NCI-H1694 (cell line): Measurements from ENCODE around the gene PLPPR3.

Experiments used
- DNase-seq: peaks from one replicate; lab custom pipeline; 2025; lab: John Stamatoyannopoulos, UW

PLPPR3 gene

DNA sequence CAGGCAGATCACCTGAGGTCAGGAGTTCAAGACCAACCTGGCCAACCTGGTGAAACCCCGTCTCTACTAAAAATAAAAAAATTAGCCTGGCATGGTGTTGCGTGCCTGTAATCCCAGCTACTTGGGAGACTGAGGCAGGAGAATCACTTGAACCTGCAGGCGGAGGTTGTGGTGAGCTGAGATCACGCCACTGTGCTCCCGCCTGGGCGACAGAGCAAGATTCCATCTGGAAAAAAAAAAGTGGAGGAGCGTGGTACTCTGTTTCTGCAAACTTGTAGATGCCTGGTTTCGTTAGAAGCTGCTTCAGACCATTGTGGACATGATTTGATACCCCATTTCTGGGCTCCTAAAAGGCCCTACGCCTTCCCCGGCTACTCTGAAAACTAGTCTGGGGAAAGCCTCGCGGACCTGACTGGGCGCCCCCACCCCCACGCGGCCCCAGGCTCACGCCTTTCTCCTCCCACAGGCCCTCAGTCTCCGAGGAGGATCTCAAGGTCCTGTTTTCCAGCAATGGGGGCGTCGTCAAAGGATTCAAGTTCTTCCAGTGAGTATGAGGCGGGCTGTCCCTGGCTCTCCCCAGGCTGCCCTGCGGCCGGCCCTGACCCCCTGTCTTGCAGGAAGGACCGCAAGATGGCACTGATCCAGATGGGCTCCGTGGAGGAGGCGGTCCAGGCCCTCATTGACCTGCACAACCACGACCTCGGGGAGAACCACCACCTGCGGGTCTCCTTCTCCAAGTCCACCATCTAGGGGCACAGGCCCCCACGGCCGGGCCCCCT is 11.5 kb downstream of the PLPPR3 start:
- no peak for DNase-seq

DNA sequence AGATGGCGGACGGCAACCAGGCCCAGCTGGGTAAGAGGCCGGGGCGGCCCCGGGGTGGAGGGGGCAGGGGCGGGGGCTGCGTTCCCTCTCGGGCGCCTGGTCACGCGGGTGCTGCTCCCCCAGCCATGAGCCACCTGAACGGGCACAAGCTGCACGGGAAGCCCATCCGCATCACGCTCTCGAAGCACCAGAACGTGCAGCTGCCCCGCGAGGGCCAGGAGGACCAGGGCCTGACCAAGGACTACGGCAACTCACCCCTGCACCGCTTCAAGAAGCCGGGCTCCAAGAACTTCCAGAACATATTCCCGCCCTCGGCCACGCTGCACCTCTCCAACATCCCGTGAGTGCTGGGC is 13.4 kb downstream of the PLPPR3 start:
- DNase-seq, result no peak

DNA sequence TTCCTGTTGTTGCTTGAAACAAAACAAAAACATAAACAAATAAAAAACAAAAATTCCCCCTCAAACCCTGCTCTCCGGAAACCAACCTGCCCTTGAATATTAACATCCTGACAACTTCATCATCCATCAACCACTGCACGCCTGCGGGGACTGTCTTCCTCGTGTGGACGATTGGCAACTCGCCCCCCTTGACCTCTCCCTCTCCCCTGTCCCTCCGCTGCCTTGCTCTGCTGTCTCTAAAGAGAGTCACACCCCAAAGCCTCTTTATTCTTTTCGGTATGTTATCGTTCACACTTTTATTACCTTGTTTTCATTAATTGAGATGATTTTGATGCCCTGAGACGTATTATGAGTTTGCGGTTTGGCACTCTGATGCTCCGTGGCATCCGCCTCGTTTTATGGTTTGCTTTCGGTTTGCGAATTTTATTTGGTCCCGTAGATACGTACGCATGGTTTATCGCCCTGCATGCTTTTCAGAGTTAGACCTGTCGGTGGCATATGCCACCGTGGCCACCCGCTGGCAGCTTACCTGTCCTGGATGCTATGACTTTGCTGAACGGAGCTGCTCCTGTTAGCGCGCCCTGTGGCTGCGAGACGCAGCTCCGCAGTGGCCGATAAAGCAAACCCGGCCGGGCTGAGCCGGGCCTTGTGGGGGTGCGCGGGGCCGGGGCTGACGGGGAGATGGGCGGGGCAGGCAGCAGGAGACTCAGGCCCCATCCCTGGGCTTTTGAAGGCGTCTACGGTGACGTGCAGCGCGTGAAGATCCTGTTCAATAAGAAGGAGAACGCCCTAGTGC is 13.9 kb downstream of the PLPPR3 start:
- DNase-seq, result no peak

DNA sequence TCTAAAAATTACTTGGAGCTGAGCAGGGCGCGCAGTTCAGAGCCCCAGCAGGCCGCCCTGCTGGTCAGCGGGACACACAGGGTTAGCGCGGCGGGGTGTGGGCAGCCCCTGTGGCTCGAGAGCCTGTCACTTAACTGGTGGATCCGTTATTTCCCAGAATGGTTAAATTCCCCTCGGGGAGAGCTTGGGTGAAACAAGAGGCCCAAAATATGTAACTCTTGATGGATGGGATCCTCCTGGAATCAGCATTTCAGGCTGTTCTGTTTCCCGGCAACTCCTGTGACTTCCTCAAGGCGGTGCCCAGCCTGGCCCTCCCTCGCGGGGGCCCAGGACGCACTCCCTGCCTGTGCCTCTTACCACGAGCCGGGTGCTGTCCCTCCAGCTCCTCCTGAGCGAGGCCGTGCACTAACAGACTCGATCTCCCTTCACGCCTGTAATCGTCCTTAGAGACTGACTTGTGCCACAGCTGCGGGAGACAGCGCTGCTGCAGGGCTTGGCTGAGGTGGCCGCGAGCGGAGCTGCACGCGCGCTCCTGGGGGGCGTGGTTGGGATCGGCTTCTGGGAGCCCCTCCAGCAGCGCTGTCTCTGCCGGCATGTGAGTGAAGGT is 14.8 kb downstream of the PLPPR3 start:
- DNase-seq, result no peak

DNA sequence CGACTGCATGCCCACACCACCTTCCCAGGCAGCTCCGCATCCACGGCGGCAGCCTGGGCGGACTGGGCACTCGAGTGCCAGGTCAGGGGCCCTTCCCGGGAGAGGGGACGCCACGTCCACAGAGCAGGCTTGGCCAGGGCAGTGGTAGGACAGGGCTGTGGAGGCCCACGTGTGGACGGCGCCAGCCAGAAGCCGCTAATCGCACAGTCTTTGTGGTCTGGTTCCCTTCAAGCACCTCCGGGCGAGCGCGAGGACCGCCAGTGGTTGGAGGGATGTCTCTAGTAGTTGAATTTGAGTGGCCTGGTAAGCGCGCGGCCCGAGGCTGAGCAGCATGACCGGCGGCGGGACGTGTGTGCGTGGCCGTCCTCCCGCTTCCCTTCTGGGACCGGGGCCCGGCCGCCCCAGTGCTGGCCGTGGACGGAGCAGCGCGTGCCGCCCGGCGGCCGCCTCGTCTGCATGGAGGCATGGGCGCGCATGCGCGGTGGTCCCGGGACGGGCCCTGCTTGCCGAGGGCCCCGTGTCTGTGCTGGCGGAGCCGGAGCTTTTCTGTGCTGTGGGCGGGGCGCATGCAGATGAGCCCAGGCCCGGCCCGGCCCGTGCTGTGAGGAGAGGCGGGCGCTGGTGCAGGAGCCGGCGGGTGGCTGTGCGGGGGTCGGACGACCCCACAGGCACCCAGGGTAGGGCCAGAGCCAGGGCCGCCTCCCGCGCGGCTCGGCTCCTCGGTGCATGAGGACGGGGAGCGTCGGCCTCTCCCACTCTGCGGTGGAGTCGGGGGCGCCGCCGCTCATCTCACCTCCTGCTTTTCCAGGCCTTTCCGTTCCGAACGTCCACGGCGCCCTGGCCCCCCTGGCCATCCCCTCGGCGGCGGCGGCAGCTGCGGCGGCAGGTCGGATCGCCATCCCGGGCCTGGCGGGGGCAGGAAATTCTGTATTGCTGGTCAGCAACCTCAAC is 15.9 kb downstream of the PLPPR3 start:
- DNase-seq, result no peak

DNA sequence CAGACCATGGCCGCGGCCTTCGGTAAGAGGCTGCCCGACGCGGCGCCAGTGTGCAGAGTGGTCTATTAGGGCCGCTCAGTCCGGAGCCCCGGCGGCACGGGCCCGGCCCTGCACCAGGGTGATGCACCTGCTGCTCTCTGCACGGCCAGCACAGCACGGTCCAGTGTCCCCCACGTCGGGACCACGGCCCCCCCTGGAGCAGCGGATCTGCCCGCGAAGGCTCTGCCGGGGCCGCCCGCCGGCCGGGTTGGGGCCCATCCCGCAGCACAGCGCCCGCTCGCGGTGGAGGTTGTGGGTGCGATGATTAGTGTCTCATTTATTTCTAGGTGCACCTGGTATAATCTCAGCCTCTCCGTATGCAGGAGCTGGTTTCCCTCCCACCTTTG is 16.6 kb downstream of the PLPPR3 start:
- DNase-seq, result no peak

DNA sequence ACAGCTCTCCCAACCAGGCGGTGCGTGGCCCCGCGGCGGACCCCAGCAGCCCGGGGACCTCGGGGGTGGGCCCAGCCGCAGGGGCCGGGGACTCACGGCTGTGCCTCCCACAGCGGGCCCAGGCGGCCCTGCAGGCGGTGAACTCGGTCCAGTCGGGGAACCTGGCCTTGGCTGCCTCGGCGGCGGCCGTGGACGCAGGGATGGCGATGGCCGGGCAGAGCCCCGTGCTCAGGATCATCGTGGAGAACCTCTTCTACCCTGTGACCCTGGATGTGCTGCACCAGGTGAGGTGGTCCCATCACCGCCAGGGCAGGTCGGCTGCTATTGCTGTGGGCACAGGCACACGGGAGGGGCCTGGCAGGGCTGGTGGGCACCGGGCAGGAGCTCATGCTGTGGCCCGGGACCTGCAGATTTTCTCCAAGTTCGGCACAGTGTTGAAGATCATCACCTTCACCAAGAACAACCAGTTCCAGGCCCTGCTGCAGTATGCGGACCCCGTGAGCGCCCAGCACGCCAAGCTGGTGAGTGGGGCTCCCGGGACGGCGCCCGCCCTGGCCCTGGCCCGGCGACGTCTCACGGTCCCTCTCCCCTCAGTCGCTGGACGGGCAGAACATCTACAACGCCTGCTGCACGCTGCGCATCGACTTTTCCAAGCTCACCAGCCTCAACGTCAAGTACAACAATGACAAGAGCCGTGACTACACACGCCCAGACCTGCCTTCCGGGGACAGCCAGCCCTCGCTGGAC is 17.2 kb downstream of the PLPPR3 start:
- no peak for DNase-seq

DNA sequence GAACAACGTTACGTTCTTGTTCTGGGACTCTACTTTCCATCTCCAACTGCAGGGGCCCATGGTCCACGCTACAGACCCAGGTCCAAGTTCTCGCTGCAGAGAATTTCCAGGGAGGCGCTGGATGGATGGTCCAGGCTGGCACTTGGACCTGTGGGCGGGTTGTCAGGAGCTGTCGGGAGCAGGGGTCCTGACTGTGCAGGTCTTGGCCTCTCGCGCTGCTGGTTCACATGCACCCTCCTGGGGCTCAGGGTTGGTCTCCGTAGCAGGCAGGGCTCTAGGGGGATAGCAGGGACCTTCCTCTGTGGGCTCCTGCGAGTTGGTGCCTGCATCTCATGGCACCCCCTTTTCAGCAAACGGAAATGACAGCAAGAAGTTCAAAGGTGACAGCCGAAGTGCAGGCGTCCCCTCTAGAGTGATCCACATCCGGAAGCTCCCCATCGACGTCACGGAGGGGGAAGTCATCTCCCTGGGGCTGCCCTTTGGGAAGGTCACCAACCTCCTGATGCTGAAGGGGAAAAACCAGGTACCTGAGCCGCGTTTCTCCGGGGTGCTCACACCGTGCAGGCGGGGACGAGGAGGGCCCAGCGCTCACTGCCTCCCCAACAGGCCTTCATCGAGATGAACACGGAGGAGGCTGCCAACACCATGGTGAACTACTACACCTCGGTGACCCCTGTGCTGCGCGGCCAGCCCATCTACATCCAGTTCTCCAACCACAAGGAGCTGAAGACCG is 17.9 kb downstream of the PLPPR3 start:
- DNase-seq, result no peak

DNA sequence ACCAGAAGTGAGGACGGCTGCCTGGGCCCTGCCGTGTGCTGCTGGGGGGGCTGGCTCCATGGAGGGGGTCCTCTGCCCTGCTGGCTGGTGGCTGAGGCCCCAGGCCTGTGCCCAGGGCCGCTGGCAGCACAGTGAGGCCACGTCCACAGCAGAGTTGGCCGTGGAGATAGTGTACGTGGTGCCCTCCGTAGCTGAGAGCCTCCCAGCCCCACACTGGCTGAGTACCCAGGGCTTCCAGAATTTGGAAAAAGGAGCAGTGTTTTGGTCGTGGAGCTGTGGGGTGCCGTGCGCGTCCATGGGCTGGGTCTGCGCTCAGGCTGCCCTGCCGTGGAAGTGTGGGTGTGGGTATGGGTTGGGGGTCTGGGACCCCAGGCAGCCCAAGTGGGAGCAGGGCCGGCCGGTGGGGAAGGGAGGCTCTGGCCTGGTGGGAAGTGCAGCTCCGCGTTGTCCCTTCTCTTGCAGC is 18.6 kb downstream of the PLPPR3 start:
- DNase-seq, result no peak

DNA sequence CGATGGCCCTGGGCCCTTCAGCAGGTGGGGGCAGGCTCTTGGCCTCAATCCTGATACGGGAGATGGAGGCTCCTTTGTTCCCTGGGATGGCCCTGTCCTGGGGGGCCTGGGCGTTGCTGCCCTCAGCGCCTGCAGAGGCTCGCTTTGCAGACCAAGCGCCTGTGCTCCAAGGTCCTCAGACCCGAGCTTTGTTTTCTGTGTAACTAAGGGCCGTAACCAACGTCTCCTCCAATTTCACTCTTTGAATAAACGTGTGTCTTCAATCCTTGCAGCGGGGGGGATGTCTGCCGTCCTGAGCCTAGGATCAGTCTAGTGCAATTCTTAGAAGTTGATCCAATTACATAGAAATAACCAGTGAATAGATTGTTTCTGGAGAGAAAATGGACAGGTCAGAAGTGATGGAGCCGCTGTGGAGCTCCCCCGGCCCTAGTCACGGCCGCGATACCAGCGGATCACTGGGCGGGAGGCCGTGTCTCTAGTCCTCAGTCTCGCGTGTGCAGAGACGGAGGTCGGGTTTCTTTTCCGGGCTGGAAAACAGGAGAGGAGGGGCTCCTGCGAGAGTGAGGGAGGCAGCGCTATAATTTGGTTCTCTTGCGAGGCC is 19.2 kb downstream of the PLPPR3 start:
- DNase-seq, result no peak

DNA sequence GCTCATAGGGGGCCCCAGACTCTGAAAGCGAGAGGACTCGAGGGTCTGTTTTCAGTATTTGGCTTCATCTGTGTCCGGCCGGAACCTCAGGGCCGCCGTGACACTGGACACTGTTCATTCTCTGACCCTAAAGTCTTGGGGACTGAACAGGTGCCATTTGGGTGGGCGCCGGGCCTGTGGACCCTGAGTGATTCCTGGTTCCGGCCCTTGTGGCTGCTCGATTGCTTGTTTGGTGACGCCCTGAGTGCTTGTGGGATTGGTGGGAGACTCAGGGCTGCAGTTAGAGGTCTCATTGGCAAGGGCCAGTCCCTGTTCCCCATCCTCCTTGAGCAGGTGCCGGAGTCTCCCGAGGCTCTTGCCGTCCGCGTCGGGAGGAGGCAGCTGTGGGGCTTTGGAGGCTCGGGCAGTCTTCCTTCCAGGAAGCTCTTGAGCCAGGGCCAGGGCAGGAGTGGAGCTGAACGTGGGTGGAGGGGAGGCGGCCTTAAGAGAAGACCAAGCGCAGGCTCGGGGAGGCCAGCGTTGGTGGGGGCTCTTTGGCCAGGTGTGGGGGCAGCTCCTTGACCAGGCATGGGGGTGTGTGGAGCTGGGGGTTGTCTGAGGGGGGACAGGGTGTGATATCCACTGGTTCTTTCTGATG is 19.8 kb downstream of the PLPPR3 start:
- no peak for DNase-seq

DNA sequence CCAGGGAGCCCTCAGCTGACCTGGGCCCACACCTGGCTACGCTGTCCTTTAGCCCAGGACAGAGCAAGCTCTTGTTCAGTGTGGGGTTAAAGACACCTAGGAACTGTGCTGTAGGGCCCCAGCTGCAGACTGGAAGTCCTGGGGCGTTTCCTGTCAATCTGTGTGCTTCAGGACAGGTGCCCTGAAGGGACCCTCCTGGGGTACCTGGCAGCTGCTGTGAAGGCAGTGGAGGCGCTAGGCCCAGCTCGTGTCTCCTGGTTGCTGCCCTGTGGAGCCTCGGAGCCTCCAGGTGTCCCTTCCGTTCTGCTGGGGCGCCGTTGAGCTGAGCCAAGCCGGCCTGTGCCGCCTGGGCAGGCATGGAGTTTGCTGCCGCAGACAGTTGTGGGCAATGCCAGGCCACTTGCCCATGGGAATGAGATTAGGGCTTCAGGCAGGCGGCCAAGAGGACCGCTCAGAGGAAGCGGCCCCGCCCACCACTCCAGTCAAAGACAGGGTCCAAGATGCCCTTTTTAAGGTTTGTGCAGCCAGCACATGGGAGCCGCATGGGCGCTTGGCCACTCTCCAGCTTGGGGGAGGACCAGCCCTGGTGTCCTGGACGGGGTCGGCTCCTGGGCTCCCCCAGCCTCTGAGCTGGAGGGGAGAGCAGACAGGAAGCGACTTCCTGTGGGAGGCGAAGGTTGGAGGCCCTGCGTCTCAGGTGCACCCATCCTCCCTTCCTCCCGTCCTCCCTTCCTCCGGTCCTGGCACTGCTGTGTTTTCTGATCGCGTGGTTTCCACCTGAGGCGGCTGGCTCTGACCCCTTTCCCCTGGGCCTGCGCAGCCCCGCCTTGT is 20.5 kb downstream of the PLPPR3 start:
- DNase-seq, result no peak

DNA sequence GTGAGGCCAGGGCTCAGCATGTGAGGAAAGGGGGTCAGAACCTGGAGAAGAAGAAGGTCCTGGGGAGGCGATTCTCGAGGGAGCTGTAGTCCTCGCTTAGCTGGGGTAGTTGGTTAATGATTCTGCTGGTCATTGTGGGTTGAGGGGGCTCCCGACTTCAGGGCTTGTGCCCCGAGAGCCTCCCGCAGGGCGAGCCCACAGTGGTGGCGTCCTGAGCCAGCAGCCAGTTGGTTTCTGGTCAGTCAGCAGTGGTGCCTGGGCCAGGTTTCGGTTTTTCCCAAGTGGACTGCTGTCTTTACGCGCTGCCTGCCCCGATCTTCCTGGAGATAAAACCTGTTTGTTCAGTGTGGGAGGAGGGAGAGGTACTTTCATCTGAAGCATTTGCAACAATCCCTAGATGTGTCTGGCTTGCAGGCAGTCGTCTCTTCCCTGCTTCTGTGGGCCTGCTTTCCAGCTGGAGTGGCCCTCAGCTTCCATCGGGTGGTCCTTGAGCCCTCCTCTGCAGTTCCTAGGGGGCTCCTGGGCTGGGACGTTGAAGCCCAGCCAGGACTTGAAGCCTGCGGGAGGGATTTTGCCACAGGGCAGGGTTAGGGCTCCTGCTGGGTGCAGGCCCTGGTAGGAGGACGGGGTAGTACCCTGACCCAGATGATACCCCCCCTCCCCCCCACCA is 21.3 kb downstream of the PLPPR3 start:
- no peak for DNase-seq

DNA sequence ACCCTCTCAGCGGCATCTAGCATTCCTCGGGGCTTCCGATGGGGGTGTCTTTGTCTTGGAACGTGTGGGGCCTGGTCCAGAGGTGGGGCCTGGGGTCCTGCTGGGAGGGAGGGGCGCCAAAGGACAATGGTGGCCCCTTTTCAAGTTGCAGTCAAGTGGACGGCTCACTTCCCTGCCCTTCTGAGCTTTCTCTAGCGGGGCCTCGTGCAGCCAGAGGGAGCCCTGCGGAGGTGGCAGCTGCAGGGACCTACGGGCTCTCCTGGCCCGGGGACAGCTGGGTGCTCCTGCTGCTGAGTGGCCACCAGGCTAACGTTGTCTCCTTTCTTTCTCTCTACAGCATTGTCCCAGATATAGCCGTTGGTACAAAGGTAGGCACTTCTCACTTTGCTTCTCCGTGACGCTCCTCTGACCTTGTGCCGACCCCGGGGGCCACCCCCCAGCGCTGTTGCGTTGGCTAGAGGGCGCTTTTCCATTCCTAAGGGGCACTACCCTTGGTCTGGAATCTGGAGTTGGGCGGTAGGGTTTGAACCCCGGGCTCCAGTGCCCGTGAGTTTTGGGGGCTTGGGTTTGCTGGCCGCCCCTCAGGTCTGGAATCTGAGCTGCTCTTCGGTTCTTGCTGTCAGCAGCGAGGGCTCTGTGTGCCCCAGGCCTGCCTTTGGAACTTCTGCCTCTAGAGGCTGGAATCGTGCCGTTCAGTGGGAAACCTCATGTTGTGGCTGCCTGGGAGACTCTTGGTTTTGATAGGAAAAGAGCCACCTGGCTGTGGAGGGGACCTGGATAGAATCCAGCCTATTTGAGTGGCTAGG is 22.5 kb downstream of the PLPPR3 start:
- peak; percentile 39 for DNase-seq

DNA sequence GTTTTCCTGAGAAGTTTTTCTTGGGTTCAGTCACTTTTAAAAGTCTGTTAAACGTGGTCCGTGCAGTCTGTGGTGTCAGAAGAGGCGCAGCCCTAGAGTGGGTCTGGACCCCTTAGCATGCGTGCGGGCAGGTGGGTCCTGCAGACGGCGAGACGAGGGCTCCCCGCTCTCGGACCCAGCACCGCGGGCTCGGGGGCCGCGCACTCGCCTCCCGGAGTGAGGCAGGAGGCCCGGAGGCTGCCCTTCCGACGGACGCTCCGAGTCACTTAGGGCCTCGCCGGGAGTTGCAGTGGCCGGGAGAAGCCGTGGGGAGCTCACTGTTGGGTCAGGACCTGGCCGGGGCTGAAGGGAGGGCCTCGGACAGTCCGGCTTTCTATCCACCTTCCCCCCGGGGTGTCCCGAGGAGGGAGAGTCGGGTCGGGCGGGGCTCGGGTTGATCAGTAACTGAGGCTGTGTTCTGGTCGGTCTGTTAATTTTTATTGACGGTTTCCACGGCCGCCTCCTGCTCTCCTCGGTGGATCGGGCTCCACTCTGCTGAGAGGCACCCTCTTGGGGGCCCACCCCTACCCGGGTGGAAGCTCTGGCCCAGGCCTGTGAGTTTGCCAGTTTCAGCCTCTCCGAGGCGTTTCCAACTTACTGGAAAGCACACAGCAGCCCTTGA is 23.2 kb downstream of the PLPPR3 start:
- DNase-seq, result no peak

DNA sequence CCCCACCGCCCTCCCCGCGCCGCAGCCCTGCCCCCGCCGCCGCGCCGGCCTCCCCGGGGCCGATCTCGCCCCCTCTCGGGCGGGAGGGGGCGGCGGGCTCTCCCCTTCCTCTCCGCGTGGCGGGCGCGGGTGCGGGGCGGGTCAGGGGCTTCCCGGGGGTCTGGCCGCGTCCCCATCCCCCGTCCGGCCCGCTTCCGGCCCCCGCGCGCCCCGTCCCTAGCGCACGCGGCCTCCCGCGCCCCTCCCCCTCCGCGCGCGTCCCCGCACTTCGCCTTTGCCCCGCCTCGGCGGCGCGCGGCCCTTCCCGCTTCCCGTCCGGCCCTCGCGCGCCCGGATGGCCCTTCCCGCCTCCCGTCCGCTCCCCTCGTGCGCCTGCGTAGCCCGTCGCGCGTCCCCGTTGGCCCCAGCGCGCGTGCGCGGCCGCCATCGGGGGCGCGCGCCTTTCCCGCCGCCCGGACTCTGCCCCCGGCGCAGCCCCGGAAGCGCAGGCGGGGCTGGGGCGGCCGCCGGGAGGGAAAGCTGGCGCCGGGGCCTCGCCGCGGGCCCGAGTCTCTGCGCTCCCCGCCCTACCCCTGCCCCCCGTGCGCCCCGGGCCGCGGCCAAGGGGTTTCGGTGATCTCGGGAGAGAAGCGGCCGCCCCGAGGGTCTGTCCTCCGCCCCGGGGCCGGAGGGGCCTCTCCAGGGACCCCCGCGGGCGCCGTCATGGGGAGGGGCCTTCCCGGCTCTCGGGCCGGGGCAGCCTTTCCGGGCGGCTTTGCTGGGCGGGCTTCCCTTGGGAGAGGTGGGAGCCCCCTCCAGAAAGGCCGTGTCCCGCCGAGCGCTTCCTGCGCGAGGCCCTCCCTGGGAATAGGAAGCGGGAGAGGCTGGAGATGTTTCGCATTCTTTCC is 24.0 kb downstream of the PLPPR3 start:
- DNase-seq, result peak; percentile 36
